Measurements from ENCODE around the gene AHDC1.
A peak's percentile ranks its signal among the peaks of the same experiment; 100 is the strongest.

Gene AHDC1

GRCh38 chr1:27531959-27532685, 71.8 kb downstream of the AHDC1 start:
- peak; percentile 63 for DNase-seq (ENCODE audit: low spot score)

DNA sequence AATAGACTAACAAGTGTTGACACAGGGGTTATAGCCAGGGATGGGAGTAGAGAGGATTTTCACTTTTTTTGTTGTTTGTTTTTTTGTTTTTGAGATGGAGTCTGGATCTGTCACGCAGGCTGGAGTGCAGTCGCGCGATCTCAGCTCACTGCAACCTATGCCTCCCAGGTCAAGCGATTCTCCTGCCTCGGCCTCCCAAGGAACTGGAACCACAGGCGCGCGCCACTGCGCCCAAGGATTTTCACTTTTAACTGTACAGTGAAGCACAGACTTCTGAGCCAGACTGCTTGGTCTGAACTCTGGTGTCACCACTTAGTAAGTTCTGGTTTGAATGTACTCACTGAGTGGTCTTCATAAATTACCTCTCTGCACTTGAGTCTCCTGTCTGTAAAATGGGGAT, 73.8 kb downstream of the AHDC1 start:
- DNase-seq (ENCODE audit: low spot score), result no peak

GRCh38 chr1:27529704-27530018, 74.3 kb downstream of the AHDC1 start:
- no peak for DNase-seq (ENCODE audit: low spot score)

DNA sequence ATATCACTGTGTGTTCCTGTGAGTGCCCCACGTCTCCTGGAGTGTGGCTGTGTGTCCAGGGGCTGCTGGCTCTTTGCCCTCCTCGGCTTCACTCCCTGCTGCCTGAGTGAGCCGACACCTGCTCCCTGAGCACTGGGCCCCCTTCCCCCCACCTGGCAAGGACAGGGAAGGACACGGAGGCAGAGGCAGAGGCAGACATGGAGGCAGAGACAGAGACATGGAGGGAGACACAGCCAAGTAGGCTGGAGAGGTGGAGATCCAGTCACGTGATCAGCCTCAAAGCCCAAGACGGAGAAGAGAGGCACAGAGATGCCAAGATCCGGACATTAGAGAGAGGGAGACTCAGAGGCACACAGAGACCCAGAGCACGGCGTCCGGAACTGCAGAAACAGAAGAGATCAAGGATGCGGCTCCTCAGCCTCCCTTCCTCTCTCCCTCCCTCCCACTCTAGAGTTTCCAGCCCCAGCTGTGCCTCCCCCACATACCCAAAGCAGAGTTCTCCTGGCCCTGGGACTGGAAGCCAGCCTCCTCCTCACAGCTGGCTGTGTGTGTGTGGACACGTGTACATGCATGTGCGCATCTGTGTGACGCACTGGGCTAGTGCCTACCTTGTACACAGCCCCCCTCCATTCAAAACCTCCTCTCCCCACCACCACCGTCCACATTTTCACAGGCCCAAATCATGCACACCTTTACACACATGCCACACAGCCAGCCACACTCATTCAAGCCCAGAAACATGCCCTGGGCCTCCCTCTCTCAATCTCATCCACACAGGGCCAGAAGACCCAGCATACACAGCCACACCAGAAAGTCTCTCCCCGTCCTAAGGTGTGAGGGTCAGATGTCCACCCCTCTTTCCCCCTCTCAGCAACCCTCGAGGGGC, 74.9 kb downstream of the AHDC1 start:
- DNase-seq (ENCODE audit: low spot score), result peak; percentile 90

DNA sequence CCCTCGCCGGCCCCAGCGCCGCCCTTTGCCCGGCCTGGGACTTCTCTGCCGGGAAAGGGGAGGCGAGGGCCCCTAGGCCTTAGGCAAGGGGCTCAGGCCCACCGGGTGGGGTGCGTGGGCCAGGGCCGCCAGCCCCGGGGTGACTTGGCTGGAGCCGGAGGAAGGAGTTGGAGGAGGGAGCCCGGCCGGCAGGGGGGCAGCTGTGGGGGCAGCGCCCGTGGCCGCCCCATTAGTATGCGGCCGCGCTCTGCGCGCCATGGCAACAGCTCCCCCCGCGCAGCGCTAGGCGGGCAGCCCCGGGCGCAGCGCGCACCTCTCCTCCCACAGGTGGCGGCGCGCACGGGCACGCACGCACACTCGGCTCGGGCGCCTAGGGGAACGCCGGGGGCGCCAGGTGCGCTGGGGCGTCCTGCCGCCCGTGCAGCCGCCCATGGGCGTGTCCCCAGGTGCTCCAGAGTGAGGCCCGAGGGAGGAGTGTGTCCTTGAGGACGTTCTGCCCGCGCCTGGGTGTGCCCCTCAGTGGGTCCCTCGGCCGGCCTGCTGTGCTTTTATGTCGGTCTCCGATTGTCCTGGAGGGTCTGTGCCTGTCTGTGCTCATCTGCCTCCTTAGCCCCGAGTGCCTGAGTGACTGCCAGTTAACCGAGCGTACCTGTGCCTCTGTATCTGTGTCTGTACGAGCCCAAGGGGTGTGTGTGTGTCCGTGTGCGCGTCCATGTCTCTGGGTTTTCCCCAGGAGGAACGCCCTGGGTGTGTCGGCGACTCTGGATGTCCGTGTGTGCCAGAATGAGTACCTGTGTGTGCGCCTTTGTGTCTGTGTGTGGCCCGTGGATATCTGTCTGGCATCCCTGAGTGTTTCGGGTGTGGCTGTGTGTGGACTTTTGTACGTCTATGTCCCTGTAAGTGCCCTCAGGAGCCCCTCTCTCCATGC, 75.8 kb downstream of the AHDC1 start:
- DNase-seq (ENCODE audit: low spot score), result peak; percentile 74

- DNase-seq (ENCODE audit: low spot score), result peak; percentile 87
Observed at GRCh38 chr1:27527223-27527889, 76.6 kb downstream of the AHDC1 start.

- DNase-seq (ENCODE audit: low spot score), result peak; percentile 65
Observed at GRCh38 chr1:27526569-27527222, 77.2 kb downstream of the AHDC1 start.

DNA sequence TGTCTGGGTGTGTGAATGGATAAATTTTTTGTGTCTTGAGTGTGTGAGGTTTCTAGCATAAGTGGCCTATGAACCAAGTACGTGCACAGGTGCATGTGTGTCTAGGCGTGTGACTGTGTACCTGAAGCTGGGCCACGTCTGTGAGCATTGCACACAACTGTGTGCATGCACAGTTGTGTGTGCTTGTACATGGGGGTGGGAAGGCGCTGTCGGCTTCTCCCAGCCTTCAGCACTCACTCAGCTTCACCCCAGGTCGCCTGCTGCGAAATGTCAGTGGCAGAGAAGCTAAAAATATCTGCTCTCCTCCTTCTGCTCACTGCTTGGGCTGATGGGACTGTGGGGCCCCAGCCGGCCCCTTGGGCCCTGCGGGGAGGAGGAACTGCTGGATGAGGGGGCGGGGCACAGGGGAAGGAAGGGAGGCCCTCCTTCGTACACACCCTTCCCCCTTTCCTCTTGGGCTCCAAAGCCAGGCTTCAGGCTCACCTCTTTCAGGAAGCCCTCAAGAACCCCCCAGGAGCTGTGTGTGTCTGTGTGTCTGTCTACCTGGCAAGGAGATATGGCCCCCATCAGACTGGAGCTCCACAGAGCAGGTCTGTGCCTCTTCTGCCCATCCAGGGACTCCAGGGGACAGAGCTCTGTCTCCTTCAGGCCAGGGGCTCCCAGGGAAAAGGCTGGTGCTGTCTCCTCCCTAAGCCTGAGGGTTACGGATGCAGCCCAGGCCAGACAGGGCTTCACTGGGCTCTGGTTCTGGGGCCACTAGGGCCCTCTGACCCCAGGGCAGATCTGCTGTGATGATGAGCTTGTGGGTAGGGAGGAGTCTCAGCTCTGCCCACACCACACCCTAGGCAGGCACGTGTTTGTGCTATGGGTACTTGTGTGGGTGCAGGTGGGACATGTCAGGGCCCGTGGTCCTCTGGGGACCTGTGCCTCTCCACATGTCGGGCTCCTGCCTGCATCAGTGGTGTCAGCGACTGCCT, 78.4 kb downstream of the AHDC1 start:
- peak; percentile 59 for DNase-seq (ENCODE audit: low spot score)

GRCh38 chr1:27523337-27524020, 80.5 kb downstream of the AHDC1 start:
- DNase-seq (ENCODE audit: low spot score), result no peak

GRCh38 chr1:27522432-27523336, 81.3 kb downstream of the AHDC1 start:
- peak; percentile 87 for DNase-seq (ENCODE audit: low spot score)

- no peak for DNase-seq (ENCODE audit: low spot score)
Observed at GRCh38 chr1:27521861-27522431, 82.0 kb downstream of the AHDC1 start.

- no peak for DNase-seq (ENCODE audit: low spot score)
Observed at GRCh38 chr1:27521336-27521831, 82.6 kb downstream of the AHDC1 start.

GRCh38 chr1:27520651-27521050, 83.3 kb downstream of the AHDC1 start:
- no peak for DNase-seq (ENCODE audit: low spot score)

DNA sequence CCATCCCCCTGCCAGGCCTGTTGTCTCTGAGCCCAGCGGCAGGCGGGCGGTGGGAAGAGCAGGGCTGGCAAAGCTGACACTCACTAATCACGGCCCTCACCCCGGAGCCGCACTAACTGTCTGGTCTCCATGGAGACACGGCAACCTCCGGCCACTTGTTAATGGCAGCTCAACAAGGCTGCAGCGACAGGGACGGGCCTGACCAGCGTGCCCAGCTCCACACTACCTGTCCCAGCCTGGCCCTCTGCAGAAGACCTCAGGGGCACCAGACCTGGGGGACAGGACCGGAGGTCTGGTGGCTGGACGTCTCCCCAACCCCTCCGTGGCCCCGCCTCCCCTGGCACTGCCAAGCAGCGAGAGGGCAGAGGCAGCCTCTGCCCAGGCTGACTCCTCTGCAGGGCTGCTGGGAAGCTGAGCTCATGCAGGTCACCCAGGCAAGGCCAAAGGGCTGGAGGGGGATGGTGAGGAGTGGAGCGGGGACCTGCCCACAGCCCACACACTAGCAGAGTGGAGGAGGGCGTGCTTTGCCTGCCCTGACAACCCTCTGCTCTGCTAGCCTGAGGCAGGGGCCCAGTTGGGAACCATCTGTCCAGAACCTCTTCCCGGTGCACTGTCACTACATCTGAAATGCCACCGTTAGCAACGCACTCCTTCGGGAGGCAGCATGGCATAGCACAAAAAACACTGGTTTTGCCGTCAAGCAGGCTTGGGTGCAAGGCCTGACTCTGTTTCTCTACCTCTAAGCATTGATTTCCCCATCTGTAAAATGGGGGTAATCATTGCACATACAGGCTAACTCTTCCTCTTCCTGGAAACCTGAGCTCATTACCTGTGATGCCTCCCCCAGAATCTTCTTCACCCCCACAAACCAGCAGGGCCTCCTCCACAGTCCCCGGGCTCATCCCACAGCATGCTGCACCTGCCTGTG, 84.3 kb downstream of the AHDC1 start:
- no peak for DNase-seq (ENCODE audit: low spot score)

- no peak for DNase-seq (ENCODE audit: low spot score)
Observed at GRCh38 chr1:27518808-27519207, 85.1 kb downstream of the AHDC1 start.

DNA sequence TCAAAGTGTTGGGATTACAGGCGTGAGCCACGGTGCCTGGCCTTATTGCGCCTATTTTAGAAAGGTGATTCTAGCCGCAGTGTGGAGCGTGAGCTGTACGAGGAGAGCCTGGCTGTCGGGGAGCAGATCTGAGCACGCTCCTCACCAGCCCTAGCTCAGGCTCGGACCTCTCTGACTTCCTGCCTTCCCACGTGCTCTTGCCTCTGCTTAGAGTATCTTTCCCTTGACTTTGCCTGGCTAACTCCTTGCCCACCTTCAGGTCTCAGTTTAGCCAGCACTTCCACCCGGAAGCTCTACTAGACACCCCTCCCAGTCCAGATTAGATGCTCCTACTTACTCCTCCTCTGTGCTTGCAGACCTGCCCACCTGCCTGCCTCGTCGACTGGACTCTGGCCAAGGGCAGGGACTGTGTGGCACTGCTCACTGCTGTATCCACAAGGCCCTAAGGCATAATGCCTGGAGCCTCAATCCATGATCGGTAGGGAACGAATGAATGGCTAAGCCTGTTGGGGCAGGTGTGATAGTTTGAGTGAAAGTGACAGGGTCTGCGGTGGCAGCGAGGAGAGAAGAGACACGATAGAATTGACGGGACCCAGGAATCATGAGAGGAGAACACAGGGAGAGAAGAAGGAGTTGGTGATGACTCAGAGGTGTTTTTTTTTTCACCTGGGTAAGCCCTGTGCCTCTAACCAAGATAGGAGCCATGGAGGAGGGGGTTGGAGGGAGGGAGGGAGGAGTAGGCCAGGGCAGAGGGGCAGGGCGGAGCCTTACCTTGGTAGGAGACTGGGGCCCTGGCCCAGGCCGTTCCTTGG, 85.8 kb downstream of the AHDC1 start:
- DNase-seq (ENCODE audit: low spot score), result no peak
